Kidney tubule cell (primary cell): Measurements from ENCODE around the gene SLC4A1.

Experiments
- DNase-seq: peaks from one replicate; pipeline ENCODE4 v3.0.0-alpha.2; 2018; ENCODE audit warnings: low spot score

The SLC4A1 gene

GRCh38 chr17:44220213-44221083, 47.5 kb downstream of the SLC4A1 start:
- DNase-seq = peak; percentile 52

DNA sequence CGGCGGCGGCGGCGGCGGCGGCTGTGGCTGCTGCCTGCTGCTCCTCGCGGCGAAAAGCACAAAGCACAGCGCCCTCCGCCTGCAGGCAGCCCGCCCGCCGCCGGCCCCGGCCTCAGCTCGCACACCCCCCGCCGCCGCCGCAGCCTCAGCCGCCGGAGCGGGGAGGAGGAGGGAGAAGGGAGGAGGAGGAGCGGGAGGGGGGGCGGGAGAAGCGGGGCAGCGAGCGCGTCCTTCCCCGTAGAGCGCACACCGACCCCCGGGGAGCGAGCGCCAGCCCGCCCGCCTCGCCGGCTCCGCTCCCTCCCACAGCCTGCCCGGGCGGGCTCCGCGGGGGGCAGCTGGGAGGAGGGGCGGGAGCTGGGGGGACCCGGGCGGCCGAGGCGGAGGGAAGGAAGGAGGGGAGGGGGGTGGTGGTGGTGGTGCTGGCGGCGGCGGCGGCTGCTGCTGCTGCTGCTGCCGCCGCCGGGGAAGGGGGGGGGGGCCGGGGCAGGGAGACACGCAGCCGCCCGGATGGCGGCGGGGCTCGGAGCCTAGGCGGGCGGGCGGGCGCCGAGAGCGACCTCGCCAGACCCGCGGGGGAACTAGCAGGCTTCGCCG, 48.2 kb downstream of the SLC4A1 start, which contains the start of gene UBTF:
TSS of gene UBTF (minus strand) at position 60 of the 597 bp plus-strand sequence. CDS start 1,446 bp downstream, outside the sequence.
- DNase-seq = peak; percentile 78

DNA sequence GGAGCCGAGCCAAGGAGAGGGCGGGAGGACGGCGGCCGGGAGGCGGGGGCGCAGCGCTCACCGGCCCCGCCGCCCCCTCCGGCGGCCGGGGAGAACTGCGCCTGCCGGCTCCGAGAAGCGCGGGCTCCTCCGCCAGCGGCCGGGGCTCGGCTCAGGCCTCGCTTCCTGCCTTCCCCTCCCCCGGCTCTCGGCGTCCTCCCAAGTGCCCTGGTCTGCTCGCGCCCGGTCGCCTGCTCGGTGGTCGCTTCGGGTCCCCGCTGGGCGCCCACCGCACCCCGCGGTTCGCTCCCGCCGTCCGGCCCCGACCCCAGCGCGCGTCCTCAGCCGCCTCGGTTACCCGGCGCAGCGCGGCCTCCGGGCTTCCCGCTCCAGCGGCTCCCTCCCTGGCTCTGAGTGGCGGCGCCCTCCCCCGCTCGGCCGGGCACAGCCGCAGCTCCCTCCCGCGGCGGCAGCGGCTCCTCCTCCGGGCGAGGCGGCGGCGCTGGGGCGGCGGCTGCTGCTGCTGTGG, 48.8 kb downstream of the SLC4A1 start:
- DNase-seq = peak; percentile 78

DNA sequence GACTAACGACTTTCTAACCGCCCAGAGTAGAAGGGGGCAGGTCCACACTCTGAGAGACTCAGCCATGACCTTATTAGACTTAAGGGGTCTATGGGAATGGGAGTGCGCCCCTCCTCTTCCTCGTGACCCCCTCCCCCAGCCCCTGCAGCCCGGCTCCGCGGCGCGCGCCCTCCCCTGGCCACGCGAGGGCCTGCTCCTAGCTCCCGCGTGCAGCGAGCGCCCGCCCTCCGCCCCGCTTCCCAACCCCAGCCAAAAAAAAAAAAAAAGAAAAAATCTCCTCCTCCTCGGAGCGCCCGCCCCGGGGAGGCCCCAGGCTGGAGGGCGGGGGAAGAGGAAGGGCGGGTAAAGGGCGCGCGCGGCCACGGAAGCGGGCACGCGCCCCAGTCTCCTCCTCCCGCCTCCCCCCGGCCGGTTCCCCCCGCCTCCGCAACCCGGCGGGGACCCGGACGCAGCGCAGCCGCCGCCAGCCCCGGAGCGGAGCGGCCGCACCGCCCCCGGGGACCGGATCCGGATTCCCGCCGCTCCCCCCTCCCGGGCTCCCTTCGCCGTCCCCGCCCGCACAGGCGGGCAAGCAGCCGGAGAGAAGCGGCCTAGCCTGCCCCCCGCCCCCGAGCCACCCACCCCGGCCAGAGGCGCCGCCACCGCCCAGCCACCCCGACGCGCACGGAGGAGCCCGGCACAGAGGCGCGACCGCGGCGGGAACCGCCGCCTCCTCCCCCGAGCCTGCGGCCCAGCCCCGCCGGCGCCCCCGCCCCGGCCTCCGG, 49.4 kb downstream of the SLC4A1 start:
- DNase-seq = peak; percentile 94

GRCh38 chr17:44217738-44218343, 50.1 kb downstream of the SLC4A1 start:
- DNase-seq = no peak

DNA sequence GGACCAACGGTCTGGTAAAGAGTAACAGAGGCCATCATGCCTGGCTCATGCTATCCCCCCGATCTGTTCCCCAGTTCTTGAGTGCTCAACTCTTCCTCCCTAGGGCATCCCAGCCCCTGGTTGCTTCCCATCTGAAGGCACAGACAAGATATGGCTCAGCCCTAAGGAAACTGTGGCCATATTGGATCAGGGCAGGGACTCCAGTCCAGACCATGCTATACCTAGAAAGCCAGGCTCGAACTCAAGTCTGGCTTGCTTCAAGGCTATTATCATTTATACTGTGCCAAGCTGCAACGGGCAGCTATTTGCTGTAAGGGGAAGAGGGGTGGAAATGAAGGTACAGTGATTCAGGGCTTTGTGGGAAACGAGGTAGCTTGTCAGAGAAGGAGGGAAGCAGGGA, 51.2 kb downstream of the SLC4A1 start:
- no peak for DNase-seq

- DNase-seq = no peak
Observed at GRCh38 chr17:44216173-44216572, 51.8 kb downstream of the SLC4A1 start.

GRCh38 chr17:44214896-44215295, 53.0 kb downstream of the SLC4A1 start:
- DNase-seq = no peak

DNA sequence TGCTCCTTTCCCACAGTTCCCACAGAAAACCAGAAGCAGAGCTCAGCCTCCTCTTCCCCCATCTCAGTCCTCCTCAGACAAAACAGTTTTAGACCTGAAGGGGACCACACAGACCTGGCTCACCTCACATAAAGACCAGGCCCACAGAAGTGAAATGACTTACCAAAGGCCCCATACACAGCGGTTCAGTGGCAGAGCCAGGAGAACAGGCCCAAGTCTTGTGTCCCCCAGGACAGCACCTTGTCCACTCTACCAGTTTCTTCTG, 53.8 kb downstream of the SLC4A1 start:
- DNase-seq = no peak

GRCh38 chr17:44213403-44214229, 54.3 kb downstream of the SLC4A1 start:
- DNase-seq = no peak

GRCh38 chr17:44212507-44213402, 55.2 kb downstream of the SLC4A1 start:
- no peak for DNase-seq

DNA sequence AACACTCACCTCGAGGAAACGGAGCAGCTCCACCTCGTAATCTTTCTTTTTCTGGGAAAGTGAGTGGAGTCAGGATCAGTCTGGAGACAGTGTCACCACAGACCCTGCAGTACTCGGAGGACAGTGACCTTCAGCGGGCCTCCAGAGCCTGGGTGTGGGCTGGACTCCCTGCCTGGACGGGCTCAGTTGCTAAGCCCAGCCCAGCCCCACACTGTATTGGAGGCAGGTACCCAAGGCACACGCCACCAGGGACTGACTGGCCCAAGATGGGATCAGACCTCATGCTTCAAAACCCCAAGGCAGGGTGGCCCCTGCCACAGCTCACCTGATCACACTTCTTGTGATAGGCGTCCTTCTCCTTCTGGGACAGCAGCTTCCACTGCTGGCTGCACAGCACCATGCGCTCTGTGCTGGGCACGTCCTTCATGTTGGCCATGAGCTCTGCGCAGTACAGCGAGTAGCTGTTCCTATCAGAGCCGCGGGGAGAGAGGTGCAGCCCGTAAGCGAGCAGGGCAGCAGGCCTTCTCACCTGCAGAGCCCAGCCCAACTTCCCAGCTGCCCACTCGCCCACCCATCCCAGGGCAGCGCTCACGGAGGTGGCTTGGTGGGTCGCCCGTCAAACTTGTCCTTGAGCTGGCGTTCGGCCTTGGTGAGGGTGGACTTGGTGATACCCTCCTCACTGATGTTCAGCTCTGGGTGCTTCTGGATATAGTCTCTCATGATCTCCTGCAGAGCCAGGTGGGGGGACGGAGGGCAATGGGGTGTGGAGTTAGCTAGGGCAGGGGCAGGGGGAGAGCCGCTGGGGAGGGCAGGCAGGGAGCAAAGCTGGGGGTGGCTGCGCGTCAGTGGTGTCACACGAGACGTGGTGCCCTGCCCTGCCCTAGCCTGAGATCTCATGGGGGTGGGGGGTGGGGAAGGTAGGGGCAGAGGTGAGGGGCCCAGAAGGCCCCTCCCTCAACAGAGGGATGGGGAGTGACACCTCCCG, 56.4 kb downstream of the SLC4A1 start:
- no peak for DNase-seq

DNA sequence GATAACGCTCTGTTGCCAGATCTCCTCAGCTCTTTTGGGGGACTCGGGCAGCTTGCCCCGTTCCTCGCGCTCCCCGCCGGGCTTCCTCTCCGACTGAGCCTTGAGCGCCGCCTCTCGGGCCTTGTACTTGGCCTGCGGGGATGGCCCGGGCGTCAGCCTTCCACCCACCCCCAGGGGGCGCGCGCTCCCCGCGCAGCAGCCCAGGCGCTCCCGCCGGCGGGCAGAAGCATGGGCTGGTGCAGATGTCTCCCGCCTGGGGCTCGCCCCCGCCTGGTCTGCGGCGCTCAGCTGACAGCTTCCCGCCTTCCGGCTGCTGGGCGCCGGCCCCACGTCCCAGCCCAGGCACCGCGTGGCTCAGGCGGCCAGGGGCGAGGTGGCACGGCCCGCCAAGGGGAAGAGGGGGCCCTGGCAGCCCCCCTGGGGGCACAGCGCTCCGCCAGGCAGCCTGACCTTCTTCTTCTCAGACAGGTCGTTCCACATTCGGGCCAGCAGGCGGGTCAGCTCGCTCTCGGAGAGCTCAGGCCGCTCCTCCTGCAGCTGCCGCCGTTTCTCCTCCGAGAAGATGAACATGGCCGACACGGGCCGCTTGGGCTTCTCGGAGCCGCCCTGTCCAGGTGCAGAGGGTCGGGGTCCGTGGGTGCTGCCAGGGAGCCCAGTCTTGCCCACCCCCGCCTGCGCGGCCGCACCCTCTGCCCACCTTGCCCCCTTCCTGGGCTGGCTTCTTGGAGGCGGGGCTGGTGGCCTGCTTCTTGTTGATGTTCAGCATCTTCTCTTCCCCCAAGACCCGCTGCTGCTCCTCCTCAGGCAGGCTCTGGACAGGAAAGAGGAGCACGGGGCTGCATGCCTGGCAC, 57.4 kb downstream of the SLC4A1 start:
- DNase-seq = peak; percentile 77

- peak; percentile 68 for DNase-seq
Observed at GRCh38 chr17:44209786-44210341, 58.1 kb downstream of the SLC4A1 start.

GRCh38 chr17:44207743-44208142, 60.2 kb downstream of the SLC4A1 start:
- DNase-seq = no peak

DNA sequence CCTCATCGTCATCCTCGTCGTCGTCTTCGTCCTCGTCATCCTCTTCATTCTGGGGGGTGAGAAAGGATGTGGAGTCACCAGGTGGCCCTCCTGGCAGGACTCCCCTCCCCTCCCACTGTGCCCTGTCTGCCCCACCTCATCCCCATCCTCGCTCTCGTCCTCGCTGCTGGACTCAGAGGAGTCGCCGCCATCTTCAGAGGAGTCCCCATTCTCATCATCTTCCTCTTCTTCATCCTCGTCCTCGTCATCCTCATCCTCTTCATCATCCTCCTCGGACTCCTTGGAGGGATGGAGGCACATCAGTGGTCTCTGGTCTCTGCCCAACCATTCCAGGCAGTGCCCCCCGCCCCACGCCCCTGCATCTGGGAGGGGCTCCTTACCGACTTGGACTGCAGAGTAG, 60.6 kb downstream of the SLC4A1 start:
- DNase-seq = no peak

- DNase-seq = no peak
Observed at GRCh38 chr17:44206825-44207155, 61.1 kb downstream of the SLC4A1 start.
